HG02884 (cell line): ENCODE results near the gene GCAT.
A peak's percentile ranks its signal among the peaks of the same experiment; 100 is the strongest.

Experiments used
- ATAC-seq: cut with Tn5 transposase; IDR thresholded peaks from one replicate; pipeline ENCODE4 v1.9.1; 2021; ENCODE audit warnings: mild to moderate bottlenecking, moderate library complexity; ENCODE audit not compliant: unreplicated experiment

The GCAT gene

GRCh38 chr22:37807410-37808293 lies at the start of gene GCAT:
GCAT (plus strand) TSS chr22:37807934; CDS start chr22:37807968, 34 bp downstream.
- ATAC-seq = peak; percentile 64

GRCh38 chr22:37758694-37759093 lies 49.0 kb upstream of the GCAT start:
- no peak for ATAC-seq

- ATAC-seq = no peak
Observed at GRCh38 chr22:37759281-37759680, 48.5 kb upstream of the GCAT start.

GRCh38 chr22:37760152-37760551 lies 47.6 kb upstream of the GCAT start:
- no peak for ATAC-seq

- ATAC-seq = no peak
Observed at GRCh38 chr22:37762389-37762836, 45.3 kb upstream of the GCAT start.

GRCh38 chr22:37763012-37763411 lies 44.7 kb upstream of the GCAT start:
- ATAC-seq = no peak

GRCh38 chr22:37763652-37764051 lies 44.1 kb upstream of the GCAT start:
- ATAC-seq = no peak

- no peak for ATAC-seq
Observed at GRCh38 chr22:37764622-37765021, 43.1 kb upstream of the GCAT start.

GRCh38 chr22:37765498-37765897 lies 42.2 kb upstream of the GCAT start:
- ATAC-seq = no peak

GRCh38 chr22:37765953-37766576 lies 41.7 kb upstream of the GCAT start:
- ATAC-seq = no peak

- ATAC-seq = no peak
Observed at GRCh38 chr22:37768273-37768672, 39.5 kb upstream of the GCAT start.

- no peak for ATAC-seq
Observed at GRCh38 chr22:37769056-37769455, 38.7 kb upstream of the GCAT start.

- no peak for ATAC-seq
Observed at GRCh38 chr22:37771081-37771480, 36.7 kb upstream of the GCAT start.

GRCh38 chr22:37771702-37772427 lies 35.9 kb upstream of the GCAT start:
- ATAC-seq = no peak

- ATAC-seq = no peak
Observed at GRCh38 chr22:37774728-37775127, 33.0 kb upstream of the GCAT start.

GRCh38 chr22:37775785-37776638 lies 31.7 kb upstream of the GCAT start:
- ATAC-seq = no peak

GRCh38 chr22:37776639-37777005 lies 31.1 kb upstream of the GCAT start:
- no peak for ATAC-seq

GRCh38 chr22:37777122-37777687 lies 30.5 kb upstream of the GCAT start:
- ATAC-seq = no peak

GRCh38 chr22:37778370-37779009 lies 29.2 kb upstream of the GCAT start:
- no peak for ATAC-seq
